SJCRH30 (cell line): ENCODE results near the gene THYN1. TPM values are rescaled to one million over a fixed set of nuclear protein-coding genes. Genes with fewer than 3 reads are reported as not detected.
"Not testable (repeated sequence)": the region's sequence is repeated elsewhere in the genome, so short reads cannot be mapped to it uniquely, and the experiment has no call there.

Source experiments
- DNase-seq, 2 experiments: peaks; one replicate each; pipeline ENCODE4 v3.0.0-alpha.2; 2015 to 2020
- H3K27ac ChIP-seq: fragments of 250-450 bp; sonication (Bioruptor Pico); 2 replicates; pipeline ENCODE4 v1.5.1; 2020; ENCODE audit warnings: mild to moderate bottlenecking, moderate library complexity
- H3K27me3 ChIP-seq: fragments of 250-450 bp; sonication (Bioruptor Pico); 2 replicates; pipeline ENCODE4 v1.5.1; 2020; ENCODE audit warnings: mild to moderate bottlenecking, moderate library complexity
- H3K36me3 ChIP-seq: fragments of 250-450 bp; sonication (Bioruptor Pico); 2 replicates; pipeline ENCODE4 v1.5.1; 2020; ENCODE audit warnings: mild to moderate bottlenecking, moderate library complexity
- H3K4me1 ChIP-seq: fragments of 250-450 bp; sonication (Bioruptor Pico); 2 replicates; pipeline ENCODE4 v1.5.1; 2020; ENCODE audit warnings: mild to moderate bottlenecking, moderate library complexity
- H3K4me3 ChIP-seq: fragments of 250-450 bp; sonication (Bioruptor Pico); 2 replicates; pipeline ENCODE4 v1.5.1; 2020; ENCODE audit warnings: mild to moderate bottlenecking, moderate library complexity
- H3K9me3 ChIP-seq: fragments of 250-450 bp; sonication (Bioruptor Pico); replicated peaks from 2 replicates; pipeline ENCODE4 v1.5.1; 2020; ENCODE audit warnings: mild to moderate bottlenecking, moderate library complexity
- total RNA-seq: library from RNA; depleted of rRNA; stranded (reverse); fragments of >200 nt; shearing (Covaris generic); gene quantifications from 2 replicates; pipeline ENCODE4 v1.2.3, GENCODE V29; 2014; rRNA removed

Gene THYN1
- 80.1 and 88.0 TPM in 2 replicates for total RNA-seq

DNA sequence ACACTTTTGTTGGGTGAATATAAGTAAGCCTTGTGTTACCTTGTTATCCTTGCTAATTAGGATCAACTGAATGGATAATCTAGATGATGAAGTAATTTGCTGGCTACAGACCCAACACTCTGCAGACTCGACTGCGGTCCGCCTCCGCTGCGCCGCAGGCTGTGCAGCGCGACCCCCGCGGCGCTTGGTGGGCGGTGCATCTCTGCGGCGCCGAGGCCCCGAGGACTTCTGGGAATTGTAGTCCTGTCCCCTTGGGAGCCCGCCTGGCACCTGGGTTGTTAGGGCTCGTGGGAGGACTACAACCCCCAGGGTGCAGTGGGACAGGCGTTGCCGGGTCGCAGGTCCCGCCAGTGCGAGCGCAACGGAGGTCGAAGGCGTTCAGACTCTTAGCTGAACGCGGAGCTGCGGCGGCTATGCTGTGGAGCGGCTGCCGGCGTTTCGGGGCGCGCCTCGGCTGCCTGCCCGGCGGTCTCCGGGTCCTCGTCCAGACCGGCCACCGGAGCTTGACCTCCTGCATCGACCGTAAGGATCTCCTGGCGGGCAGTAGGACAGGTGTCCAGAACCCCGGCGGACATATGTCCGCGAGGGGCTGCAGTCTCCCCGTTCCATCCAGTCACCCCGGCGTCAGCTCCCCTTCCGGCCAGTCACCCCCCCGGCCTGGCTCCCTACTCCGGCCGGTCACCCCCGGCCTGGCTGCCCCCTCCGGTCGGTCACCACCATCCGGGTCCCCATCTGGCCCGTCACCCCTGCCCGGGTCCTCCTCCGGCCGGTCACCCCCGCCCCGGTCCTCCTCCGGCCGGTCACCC, at the start of gene THYN1, which contains the start of gene ACAD8:
Gene THYN1, minus strand, starts transcription at position 165 of the 806 bp plus-strand sequence. CDS start 470 bp downstream, outside the sequence.
Gene ACAD8, plus strand, starts transcription at position 381 of the 806 bp plus-strand sequence. Its CDS starts 33 bp downstream, at position 414.
- Histone ChIP-seq H3K36me3 (peaks cover 18% of the 10 kb centered on the region), H3K4me3 (peak within 1 kb of the TSS; percentile 80), H3K9me3 (no peaks in the 10 kb centered on the region), H3K27me3 (no peaks in the 10 kb centered on the region), H3K4me1 (peaks cover 5% of the 10 kb centered on the region), H3K27ac (peak within 1 kb of the TSS; percentile 19)
- peak; percentile 97 to 98 for DNase-seq

DNA sequence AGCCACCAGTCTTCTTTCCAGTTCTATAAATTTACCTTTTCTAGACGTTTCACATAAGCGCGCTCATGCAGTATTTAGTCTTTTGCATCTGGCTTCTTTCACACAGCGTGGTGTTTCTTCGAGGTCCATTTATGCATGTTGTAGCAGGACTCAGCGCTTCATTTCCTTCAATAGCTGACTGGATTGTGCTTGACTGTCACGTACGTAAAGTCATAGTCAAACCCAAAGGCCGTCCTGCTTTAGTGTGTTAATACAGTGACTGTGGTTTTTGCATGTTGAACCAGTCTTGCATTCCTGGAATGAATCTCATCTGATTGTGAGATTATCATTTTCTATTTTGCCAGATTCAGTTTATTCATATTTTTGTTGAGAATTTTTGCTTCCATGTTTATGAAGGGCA, 41.5 kb upstream of the THYN1 start:
- Histone ChIP-seq H3K27ac (no peak overlapping the region), H3K36me3 (no peaks in the 10 kb centered on the region), H3K4me3 (no peak overlapping the region), H3K4me1 (no peaks in the 10 kb centered on the region), H3K9me3 (no peaks in the 10 kb centered on the region), H3K27me3 (no peaks in the 10 kb centered on the region)
- DNase-seq, result no peak

DNA sequence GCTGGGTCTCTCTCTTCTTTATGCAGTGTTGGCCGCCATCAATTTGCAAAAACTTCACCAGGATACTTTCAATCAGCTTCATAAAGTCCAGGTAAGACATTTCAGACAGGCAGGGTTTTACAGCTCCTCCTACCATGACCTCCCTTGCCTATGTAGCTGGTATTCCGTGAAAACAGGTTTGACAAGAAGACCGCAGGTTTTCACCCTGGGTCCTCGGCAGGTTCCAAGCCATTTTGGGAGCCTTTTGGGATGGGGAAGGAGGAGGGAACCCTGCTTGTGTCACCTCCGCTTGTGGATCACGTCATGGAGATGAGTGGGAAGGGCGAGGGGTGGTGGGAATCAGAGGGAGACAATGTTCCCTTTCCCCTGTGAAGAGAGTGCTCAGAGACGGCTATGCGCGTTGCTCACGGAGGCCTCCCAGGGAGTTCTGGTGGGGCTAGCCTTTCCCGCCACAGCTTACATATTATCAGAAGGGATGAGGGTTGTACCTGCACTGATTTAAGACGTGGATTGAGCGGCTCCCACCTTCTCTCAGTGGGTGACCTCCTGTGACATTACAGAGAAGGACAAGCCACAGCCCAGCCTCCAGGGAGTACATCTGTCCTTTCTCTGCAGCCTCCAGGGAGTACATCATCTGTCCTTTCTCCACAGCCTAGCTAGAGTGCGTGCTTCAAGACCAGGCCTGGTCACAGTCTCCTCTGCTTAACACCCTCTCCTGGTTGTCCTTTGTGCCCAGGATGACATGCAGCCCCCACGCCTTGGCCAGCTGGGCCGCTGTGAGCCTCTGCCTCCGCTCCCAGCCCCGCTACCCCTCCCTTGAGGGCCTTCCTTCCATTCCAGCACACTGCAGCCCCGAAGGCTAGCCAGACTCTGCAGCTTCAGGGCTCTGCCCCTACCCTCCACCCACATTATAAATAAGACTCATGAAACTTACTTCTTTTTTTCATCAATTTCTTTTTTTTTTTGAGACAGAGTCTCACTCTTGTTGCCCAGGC, 40.3 kb upstream of the THYN1 start:
- H3K4me3 ChIP-seq, result no peak overlapping the region
- DNase-seq, result no peak
- no peaks in the 10 kb centered on the region for H3K27me3 ChIP-seq
- H3K4me1 ChIP-seq, result no peaks in the 10 kb centered on the region
- no peaks in the 10 kb centered on the region for H3K9me3 ChIP-seq
- H3K36me3 ChIP-seq, result no peaks in the 10 kb centered on the region
- H3K27ac ChIP-seq, result no peak overlapping the region

DNA sequence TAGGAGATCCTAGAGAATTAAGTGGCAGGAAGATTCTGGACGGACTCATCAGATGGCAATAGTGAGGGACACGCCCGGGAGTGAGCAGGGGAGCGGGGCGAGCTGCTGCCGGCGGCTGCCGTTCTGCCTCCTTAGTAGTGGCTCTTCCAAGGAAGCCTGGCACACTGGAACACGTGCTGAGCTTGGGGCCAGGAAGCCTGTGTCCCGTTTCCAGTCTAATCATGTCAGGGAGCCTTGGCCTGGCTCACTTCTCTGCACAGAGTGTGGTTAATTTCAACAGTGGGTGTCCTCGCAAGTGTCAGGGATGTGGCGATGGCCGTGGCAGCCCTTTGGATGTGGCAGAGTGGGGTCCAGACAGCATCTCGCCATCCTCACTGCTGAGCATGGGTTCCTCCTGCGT, 39.5 kb upstream of the THYN1 start:
- Histone ChIP-seq H3K4me3 (no peak overlapping the region), H3K9me3 (no peaks in the 10 kb centered on the region), H3K4me1 (no peaks in the 10 kb centered on the region), H3K36me3 (no peaks in the 10 kb centered on the region), H3K27me3 (no peaks in the 10 kb centered on the region), H3K27ac (no peak overlapping the region)
- no peak for DNase-seq

DNA sequence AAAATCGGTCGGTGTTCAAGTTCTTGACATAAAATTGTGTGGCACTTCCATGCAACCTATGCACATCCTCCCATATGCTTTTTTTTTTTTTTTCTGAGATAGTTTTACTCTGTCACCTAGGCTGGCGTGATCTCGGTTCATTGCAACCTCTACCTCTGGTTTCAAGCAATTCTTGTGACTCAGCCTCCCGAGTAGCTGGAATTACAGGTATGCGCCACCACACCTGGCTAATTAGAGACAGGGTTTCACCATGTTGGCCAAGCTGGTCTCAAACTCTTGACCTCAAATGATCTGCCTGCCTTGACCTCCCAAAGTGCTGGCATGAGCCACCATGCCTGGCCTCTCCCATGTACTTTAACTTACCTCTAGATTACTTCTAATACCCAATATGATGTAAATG, 38.0 kb upstream of the THYN1 start:
- DNase-seq, result no peak
- Histone ChIP-seq H3K4me3 (no peak overlapping the region), H3K27me3 (no peaks in the 10 kb centered on the region), H3K36me3 (no peaks in the 10 kb centered on the region), H3K9me3 (no peaks in the 10 kb centered on the region), H3K27ac (no peak overlapping the region), H3K4me1 (no peaks in the 10 kb centered on the region)

DNA sequence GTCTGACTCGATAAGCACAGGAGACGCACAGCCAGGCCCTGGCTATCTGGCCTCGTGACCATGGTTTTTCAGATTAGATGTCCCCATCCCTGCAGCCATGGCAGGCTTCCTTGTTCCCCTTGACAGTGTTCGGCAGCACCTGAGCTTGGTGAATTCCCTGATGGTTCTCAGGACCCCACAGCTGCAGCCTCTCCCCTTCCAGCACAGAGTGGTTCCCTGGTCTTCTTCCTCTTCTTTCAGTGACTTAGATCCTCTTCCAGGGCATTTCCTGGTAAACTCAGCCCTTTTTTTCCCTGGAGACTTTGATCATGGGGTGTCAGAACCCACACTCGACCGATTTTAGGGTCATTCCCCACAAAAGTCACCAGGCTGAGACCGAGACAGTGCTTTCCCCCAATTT, 37.5 kb upstream of the THYN1 start:
- no peak for DNase-seq
- Histone ChIP-seq H3K27me3 (no peaks in the 10 kb centered on the region), H3K4me1 (no peaks in the 10 kb centered on the region), H3K9me3 (no peaks in the 10 kb centered on the region), H3K36me3 (no peaks in the 10 kb centered on the region), H3K4me3 (no peak overlapping the region), H3K27ac (no peak overlapping the region)

DNA sequence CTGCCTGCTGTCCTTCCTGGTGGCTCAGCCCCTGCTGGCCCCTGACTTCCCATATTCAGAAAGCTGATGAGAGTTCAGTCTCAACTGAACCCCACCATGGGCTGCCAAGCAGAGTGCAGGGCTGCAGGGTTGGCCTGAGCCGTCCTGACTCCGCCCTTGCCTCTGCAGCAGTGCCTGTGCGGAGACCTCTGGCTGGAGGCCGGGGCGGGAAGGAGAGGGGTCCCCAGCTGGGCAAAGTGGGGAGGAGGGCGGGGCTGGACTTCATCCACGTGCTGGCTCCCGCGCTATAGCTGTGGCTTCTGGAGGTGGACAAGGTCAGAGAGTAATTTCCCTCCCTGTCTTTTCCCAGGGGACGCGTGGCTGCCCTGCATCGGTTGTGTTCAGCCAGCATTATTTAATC, 36.6 kb upstream of the THYN1 start:
- Histone ChIP-seq H3K36me3 (no peaks in the 10 kb centered on the region), H3K9me3 (no peaks in the 10 kb centered on the region), H3K4me3 (no peak overlapping the region), H3K27ac (no peak overlapping the region), H3K4me1 (no peaks in the 10 kb centered on the region), H3K27me3 (no peaks in the 10 kb centered on the region)
- DNase-seq, result no peak

DNA sequence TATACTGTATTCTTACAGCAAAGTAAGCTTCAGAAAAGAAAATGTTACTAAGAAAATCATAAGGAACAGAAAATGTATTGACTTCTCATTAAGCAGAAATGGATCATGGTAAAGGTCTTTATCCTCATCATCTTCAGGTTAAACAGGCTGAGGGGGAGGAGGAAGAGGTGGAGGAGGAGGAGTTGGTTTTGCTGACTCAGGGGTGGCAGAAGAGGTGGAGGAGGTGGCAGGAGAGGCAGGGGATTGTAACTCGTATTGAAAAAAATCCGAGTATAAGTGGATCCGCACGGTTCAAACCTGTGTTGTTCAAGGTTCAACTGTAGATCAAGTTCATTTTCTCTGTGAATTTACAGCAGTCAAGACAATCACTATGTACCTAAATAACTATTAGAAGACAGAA, 36.0 kb upstream of the THYN1 start:
- H3K36me3 ChIP-seq, result no peaks in the 10 kb centered on the region
- no peaks in the 10 kb centered on the region for H3K9me3 ChIP-seq
- H3K4me3 ChIP-seq, result no peak overlapping the region
- no peaks in the 10 kb centered on the region for H3K4me1 ChIP-seq
- DNase-seq, result no peak
- H3K27ac ChIP-seq, result no peak overlapping the region
- no peaks in the 10 kb centered on the region for H3K27me3 ChIP-seq

DNA sequence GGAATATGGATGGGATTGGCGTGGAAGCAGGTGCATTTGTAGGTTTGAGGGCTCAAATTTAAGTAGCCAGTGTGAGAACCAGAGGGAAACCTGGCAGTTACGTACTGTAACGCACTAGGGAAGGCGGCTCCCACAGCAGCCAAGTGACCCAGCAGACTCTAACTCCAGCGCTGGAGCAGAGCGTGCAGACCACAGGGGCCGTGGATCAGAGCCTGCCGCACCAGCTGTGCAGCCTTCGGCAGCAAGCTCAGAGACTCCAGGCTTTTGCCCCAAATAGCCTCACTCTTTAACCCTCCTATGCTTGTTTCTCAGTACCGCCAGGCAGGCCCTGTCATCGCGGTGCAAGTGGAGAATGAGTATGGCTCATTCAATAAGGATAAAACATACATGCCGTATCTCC, 35.3 kb upstream of the THYN1 start:
- Histone ChIP-seq H3K36me3 (no peaks in the 10 kb centered on the region), H3K27ac (no peak overlapping the region), H3K27me3 (no peaks in the 10 kb centered on the region), H3K4me3 (no peak overlapping the region), H3K9me3 (no peaks in the 10 kb centered on the region), H3K4me1 (no peaks in the 10 kb centered on the region)
- no peak for DNase-seq

DNA sequence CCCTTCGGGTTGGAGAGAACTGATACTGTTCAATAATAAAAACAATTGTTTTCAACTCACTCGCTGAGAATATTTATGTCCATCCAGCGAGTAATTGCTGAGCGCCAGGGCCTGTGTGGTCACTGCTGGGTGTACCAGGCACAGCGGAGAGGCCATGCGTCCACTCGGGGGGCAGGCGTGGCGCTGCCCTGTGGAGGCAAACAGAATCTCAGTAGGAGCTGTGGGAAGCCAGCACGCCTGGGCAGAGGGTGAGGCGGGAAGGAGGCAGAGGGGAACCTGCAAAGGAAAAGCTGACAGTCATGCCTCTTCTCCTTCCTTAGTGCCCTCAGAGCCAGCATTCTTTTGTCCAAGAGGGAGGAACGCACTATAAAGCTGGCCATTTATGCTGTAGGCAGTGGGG, 34.4 kb upstream of the THYN1 start:
- Histone ChIP-seq H3K4me1 (no peaks in the 10 kb centered on the region), H3K27ac (no peak overlapping the region), H3K27me3 (no peaks in the 10 kb centered on the region), H3K36me3 (no peaks in the 10 kb centered on the region), H3K9me3 (no peaks in the 10 kb centered on the region), H3K4me3 (no peak overlapping the region)
- DNase-seq, result no peak

DNA sequence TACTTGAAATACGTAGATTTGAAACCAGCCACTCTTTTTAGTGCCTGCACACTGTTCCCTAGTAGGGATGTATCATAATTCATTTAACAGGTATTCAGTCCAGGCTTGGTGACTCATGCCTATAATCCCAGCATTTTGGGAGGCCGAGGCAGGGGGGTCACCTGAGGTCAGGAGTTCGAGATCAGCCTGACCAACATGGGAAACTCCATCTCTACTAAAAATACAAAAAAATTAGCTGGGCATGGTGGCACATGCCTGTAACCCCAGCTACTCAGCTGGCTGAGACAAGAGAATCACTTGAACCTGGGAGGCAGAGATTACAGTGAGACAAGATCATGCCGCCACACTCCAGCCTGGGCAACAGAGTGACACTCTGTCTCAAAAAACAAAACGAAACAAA, 31.2 kb upstream of the THYN1 start:
- H3K27ac ChIP-seq, DNase-seq, H3K36me3 ChIP-seq, H3K27me3 ChIP-seq, H3K4me1 ChIP-seq, H3K4me3 ChIP-seq, H3K9me3 ChIP-seq: not testable (repeated sequence)

DNA sequence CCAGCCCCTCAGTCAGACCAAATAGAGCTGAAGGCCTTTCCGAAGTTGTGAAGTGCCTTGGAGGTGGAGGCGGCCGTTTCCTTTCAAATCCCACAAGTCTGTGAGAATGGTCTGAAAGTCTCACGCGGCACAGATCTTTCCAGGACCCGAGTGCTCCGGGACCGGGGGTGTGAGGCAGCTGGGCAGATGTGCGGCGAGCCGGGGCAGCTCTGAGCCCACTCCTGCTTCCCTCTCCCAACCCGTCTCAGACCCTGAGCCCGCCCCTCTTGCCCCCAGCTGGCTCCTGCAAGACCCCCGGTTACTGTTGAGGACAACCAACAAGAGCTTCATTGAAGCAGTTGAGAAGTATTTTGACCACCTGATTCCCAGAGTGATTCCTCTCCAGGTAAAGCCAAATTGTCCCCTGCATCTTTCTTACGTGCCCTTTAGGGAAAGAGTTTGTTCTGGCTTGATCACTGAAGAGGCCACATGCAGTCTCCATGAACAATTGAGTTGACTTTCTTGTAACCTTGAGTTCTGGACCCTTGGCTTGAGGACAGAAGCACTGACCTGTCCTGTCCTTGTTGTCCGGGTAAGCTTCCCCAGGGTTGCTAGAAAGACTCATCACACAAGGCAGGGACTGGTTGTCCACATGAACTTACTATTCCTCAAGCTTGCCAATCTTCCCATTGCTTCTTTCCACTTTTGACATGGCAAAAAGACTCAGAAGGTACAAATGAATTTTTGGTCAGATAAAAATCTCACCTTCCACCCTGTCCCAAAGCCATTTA, 30.5 kb upstream of the THYN1 start:
- no peak for DNase-seq
- Histone ChIP-seq H3K27ac (no peak overlapping the region), H3K36me3 (no peaks in the 10 kb centered on the region), H3K9me3 (no peaks in the 10 kb centered on the region), H3K4me3 (no peak overlapping the region), H3K4me1 (no peaks in the 10 kb centered on the region), H3K27me3 (no peaks in the 10 kb centered on the region)

DNA sequence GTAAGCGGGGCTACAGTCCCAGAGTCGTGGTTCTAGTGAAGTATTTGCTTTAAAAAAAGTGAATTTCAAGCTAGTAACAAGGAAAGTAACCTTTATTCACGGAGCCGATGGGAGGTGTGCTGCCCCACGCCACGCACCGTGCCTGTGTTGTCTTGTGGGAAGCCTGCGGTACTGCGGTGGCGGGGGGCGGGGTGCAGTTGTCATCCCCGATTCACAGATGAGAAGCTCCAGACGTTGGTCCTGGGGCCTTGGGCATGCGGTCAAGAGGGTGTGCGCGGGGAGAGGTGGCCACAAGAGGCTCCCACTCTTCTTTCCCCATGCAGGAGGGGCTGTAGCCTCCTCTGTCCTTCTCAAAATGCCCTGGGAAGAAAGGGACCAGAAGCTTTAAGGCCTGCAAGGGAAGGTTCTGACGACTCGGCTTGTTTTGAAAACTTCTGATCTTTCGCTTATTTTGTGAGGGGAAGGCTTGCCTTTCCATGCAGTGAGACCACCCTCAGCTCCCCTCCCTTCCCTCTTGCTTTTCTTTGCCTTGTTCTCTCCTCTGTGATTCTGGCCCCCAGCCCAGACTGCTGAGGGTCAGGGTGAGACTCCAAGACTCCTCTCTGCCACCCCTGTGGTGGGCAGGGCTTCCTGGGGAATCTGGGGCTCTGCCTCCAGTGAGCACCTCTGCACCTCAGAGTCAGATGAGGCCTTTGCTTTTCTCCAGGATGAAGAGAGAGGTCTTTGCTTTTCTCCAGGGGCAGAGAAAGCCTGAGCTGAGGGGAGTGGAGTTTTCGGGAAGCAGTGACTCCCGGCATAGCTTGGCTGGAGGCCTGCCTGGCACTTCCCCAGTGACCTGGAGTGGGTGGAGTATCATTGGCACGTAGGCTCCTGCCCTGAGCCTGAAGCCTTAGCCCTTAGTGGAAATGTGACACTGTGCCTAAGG, 29.2 kb upstream of the THYN1 start:
- H3K4me3 ChIP-seq, result no peak overlapping the region
- DNase-seq, result no peak

DNA sequence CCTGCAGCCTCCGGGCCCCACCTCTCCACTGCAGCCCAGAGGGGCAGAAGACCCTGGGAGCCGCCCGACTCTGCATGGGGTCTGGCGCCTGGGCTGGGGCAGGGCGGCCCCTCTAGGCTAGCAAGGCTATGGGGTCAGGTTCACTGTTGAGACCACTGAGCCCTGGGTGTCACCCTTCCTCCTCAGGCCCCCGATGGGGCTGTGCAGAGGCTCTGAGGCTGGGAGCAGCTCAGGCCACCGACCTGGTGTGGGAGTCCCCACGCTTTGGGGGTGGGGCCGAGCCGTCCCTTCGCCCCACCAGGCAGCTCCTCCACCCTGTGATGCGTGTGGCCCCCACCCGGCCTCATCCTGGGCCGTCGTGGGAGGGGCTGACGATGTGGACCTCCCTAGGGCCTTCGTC, 28.5 kb upstream of the THYN1 start:
- not testable (repeated sequence) for H3K36me3 ChIP-seq, H3K27me3 ChIP-seq, DNase-seq

More for the DNA sequence above, 29.2 kb upstream of the THYN1 start:
- Histone ChIP-seq H3K27me3 (no peaks in the 10 kb centered on the region), H3K36me3 (no peaks in the 10 kb centered on the region), H3K9me3 (no peaks in the 10 kb centered on the region), H3K4me1 (no peaks in the 10 kb centered on the region), H3K27ac (no peak overlapping the region)

More for the DNA sequence above, 28.5 kb upstream of the THYN1 start:
- H3K9me3 ChIP-seq, H3K4me3 ChIP-seq, H3K4me1 ChIP-seq, H3K27ac ChIP-seq: not testable (repeated sequence)
